GM21576 (cell line): ENCODE data around the gene VPS33A.
"Not testable (repeated sequence)": the region's sequence is repeated elsewhere in the genome, so short reads cannot be mapped to it uniquely, and the experiment has no call there.

ENCODE experiments used
- ATAC-seq: cut with Tn5 transposase; IDR thresholded peaks from one replicate; pipeline ENCODE4 v1.9.1; 2021; ENCODE audit warnings: mild to moderate bottlenecking, moderate library complexity; ENCODE audit not compliant: unreplicated experiment

Gene VPS33A

GRCh38 chr12:122266230-122266901, at the start of gene VPS33A:
Gene VPS33A, minus strand, starts transcription at chr12:122266494. Its CDS starts 86 bp downstream, at chr12:122266408.
- ATAC-seq, result peak; percentile 84

- ATAC-seq, result no peak
These were observed 46.6 kb upstream of the VPS33A start for GRCh38 chr12:122312926-122313325.

GRCh38 chr12:122311696-122312095, 45.4 kb upstream of the VPS33A start:
- ATAC-seq, result no peak

GRCh38 chr12:122310626-122311333, 44.5 kb upstream of the VPS33A start:
- ATAC-seq, result no peak

- ATAC-seq, result no peak
These were observed 43.3 kb upstream of the VPS33A start for GRCh38 chr12:122309564-122310121.

- no peak for ATAC-seq
These were observed 42.5 kb upstream of the VPS33A start for GRCh38 chr12:122308811-122309210.

GRCh38 chr12:122306407-122306806, 40.1 kb upstream of the VPS33A start:
- no peak for ATAC-seq

GRCh38 chr12:122304924-122305323, 38.6 kb upstream of the VPS33A start:
- ATAC-seq, result no peak

GRCh38 chr12:122303068-122303467, 36.8 kb upstream of the VPS33A start:
- ATAC-seq, result no peak

- no peak for ATAC-seq
These were observed 31.9 kb upstream of the VPS33A start for GRCh38 chr12:122298071-122298748.

- ATAC-seq, result no peak
These were observed 31.2 kb upstream of the VPS33A start for GRCh38 chr12:122297494-122297893.

- no peak for ATAC-seq
These were observed 29.6 kb upstream of the VPS33A start for GRCh38 chr12:122295877-122296276.

- ATAC-seq, result no peak
These were observed 26.8 kb upstream of the VPS33A start for GRCh38 chr12:122293081-122293480.

GRCh38 chr12:122291431-122291830, 25.1 kb upstream of the VPS33A start:
- ATAC-seq, result no peak

- ATAC-seq, result no peak
These were observed 17.4 kb upstream of the VPS33A start for GRCh38 chr12:122283680-122284079.

GRCh38 chr12:122282061-122282460, 15.8 kb upstream of the VPS33A start:
- no peak for ATAC-seq

- no peak for ATAC-seq
These were observed 9.9 kb upstream of the VPS33A start for GRCh38 chr12:122276242-122276641.

GRCh38 chr12:122275459-122275858, 9.2 kb upstream of the VPS33A start:
- ATAC-seq, result no peak

GRCh38 chr12:122265886-122266229, 436 bp downstream of the VPS33A start:
- ATAC-seq, result peak; percentile 26

- no peak for ATAC-seq
These were observed 818 bp downstream of the VPS33A start for GRCh38 chr12:122265476-122265875.

GRCh38 chr12:122260735-122261134, 5.6 kb downstream of the VPS33A start:
- not testable (repeated sequence) for ATAC-seq

GRCh38 chr12:122258939-122259338, 7.4 kb downstream of the VPS33A start:
- not testable (repeated sequence) for ATAC-seq
